HepG2 (cell line): Measurements from ENCODE around the gene UNG. TPM values are rescaled to one million over a fixed set of nuclear protein-coding genes. Genes with fewer than 3 reads are reported as not detected.

Source experiments
- AHR ChIP-seq: IDR thresholded peaks from 2 replicates; pipeline ENCODE4 v1.6.1; 2018; ENCODE audit warnings: missing genetic modification reagents, missing compliant biosample characterization
- CAMTA2 ChIP-seq: sonication (generic); formaldehyde crosslinking; IDR thresholded peaks from 2 replicates; pipeline ENCODE4 v1.4.0; 2020; ENCODE audit warnings: mild to moderate bottlenecking, missing genetic modification reagents, borderline replicate concordance
- E2F1 ChIP-seq: sonication (generic); formaldehyde crosslinking; IDR thresholded peaks from 2 replicates; pipeline ENCODE4 v1.5.0; 2020; ENCODE audit warnings: missing genetic modification reagents
- FOSL1 ChIP-seq: sonication (generic); formaldehyde crosslinking; IDR thresholded peaks from 2 replicates; pipeline ENCODE4 v1.9.0; 2021; ENCODE audit warnings: missing genetic modification reagents, borderline replicate concordance
- FOXP4 ChIP-seq: sonication (generic); formaldehyde crosslinking; IDR thresholded peaks from 2 replicates; pipeline ENCODE4 v1.4.0; 2020; ENCODE audit warnings: missing genetic modification reagents
- HMGXB4 ChIP-seq, 2 experiments: sonication (generic) in 1 of 2; formaldehyde crosslinking in 1 of 2; IDR thresholded peaks; 2 replicates each; pipeline versions ENCODE4 v1.4.0 to v1.6.1; 2018 to 2020; ENCODE audit warnings: missing genetic modification reagents in 2 of 2, borderline replicate concordance in 1 of 2, low read depth in 1 of 2, mild to moderate bottlenecking in 1 of 2, missing biosample characterization in 1 of 2
- KAT8 ChIP-seq: IDR thresholded peaks from 2 replicates; pipeline ENCODE4 v1.6.1; 2016; ENCODE audit warnings: missing genetic modification reagents, missing compliant biosample characterization
- KDM2A ChIP-seq: sonication (generic); formaldehyde crosslinking; IDR thresholded peaks from 2 replicates; pipeline ENCODE4 v1.4.0; 2020; ENCODE audit warnings: low read depth, missing genetic modification reagents, borderline replicate concordance
- KDM3A ChIP-seq: IDR thresholded peaks from 2 replicates; pipeline ENCODE4 v1.6.1; 2018; ENCODE audit warnings: low read depth, missing compliant biosample characterization
- MLLT10 ChIP-seq: sonication (generic); formaldehyde crosslinking; IDR thresholded peaks from 2 replicates; pipeline ENCODE4 v1.4.0; 2020; ENCODE audit warnings: missing genetic modification reagents
- MLXIP ChIP-seq: sonication (generic); formaldehyde crosslinking; IDR thresholded peaks from 2 replicates; pipeline ENCODE4 v1.9.0; 2021; ENCODE audit warnings: missing genetic modification reagents, borderline replicate concordance
- NKX3-1 ChIP-seq: sonication (generic); formaldehyde crosslinking; IDR thresholded peaks from 2 replicates; pipeline ENCODE4 v1.5.0; 2020; ENCODE audit warnings: missing genetic modification reagents
- PHF5A ChIP-seq: IDR thresholded peaks from one replicate; pipeline ENCODE4 v1.6.1; 2018; ENCODE audit warnings: low read depth, missing genetic modification reagents; ENCODE audit not compliant: unreplicated experiment
- RFX5 ChIP-seq: IDR thresholded peaks from 2 replicates; pipeline ENCODE4 v1.6.1; 2011; ENCODE audit warnings: low read depth, low read length, improper control_type of control experiment
- SMAD9 ChIP-seq: sonication (generic); formaldehyde crosslinking; IDR thresholded peaks from 2 replicates; pipeline ENCODE4 v1.5.1; 2020; ENCODE audit warnings: mild to moderate bottlenecking, missing genetic modification reagents
- SP2 ChIP-seq: sonication (generic); formaldehyde crosslinking; IDR thresholded peaks from 2 replicates; pipeline ENCODE4 v1.5.1; 2020; ENCODE audit warnings: mild to moderate bottlenecking, missing genetic modification reagents
- TCF7L2 ChIP-seq: IDR thresholded peaks from 2 replicates; pipeline ENCODE4 v1.6.1; 2011; ENCODE audit warnings: mild to moderate bottlenecking, low read depth, low read length, moderate library complexity
- ZNF121 ChIP-seq: sonication (generic); formaldehyde crosslinking; IDR thresholded peaks from 2 replicates; pipeline ENCODE4 v1.5.0; 2020; ENCODE audit warnings: mild to moderate bottlenecking, missing genetic modification reagents
- ZNF530 ChIP-seq: sonication (generic); formaldehyde crosslinking; IDR thresholded peaks from 2 replicates; pipeline ENCODE4 v1.5.0; 2020; ENCODE audit warnings: low read depth, mild to moderate bottlenecking, missing genetic modification reagents
- ZNF556 ChIP-seq: sonication (generic); formaldehyde crosslinking; IDR thresholded peaks from 2 replicates; pipeline ENCODE4 v1.4.0; 2020; ENCODE audit warnings: mild to moderate bottlenecking, missing genetic modification reagents, borderline replicate concordance
- ZSCAN22 ChIP-seq: sonication (generic); formaldehyde crosslinking; IDR thresholded peaks from 2 replicates; pipeline ENCODE4 v1.4.0; 2020; ENCODE audit warnings: mild to moderate bottlenecking, missing genetic modification reagents
- polyA plus RNA-seq, 8 experiments: library from polyadenylated mRNA; depleted of rRNA in 3 of 8; stranded (reverse) in 7 of 8; unstranded in 1 of 8; fragments of >200 nt; fragmentation: Illumina TruSeq in 4 of 8; extraction: Trizol in 4 of 8; gene quantifications; 2 replicates each; pipeline versions ENCODE4 v1.2.1 to v1.2.3, GENCODE V29; 2011 to 2016; ENCODE audit warnings: low read depth in 4 of 8, missing spikeins in 1 of 8, mixed read lengths in 1 of 8; ENCODE audit not compliant: insufficient read depth in 1 of 8
- total RNA-seq, 5 experiments: library from RNA; depleted of rRNA; stranded (reverse); fragments of >200 nt; fragmentation: Illumina TruSeq; extraction: Trizol; gene quantifications; 2 replicates each; pipeline ENCODE4 v1.2.3, GENCODE V29; 2016; ENCODE audit warnings: low read depth in 1 of 5

UNG gene
- total and polyA plus RNA-seq, 2 of the 13 experiments (the other 11 are each of a cell fraction or from before 2014, with no cell fraction given) = 23.3 to 114 TPM

- TF ChIP-seq MLXIP (CRISPR knock-in tag) (0 out of 2 replicates have a peak, but pooled peaks have one; percentile 69), RFX5 (no peak), SP2 (CRISPR knock-in tag) (peak; percentile 67), KAT8 (peak; percentile 96), FOSL1 (CRISPR knock-in tag) (no peak), AHR (no peak; the same call in 1 of the 2 replicates), KDM3A (CRISPR knock-in tag) (peak; percentile 99), ZNF530 (CRISPR knock-in tag) (peak; percentile 93; the same call in 1 of the 2 replicates), ZSCAN22 (CRISPR knock-in tag) (0 out of 2 replicates have a peak, but pooled peaks have one; percentile 59), CAMTA2 (CRISPR knock-in tag) (0 out of 2 replicates have a peak, but pooled peaks have one; percentile 86), HMGXB4 (CRISPR knock-in tag; IDR thresholded peaks at IDR 0.05; ENCODE audit: borderline replicate concordance in 1 of 2, low read depth in 1 of 2) (peak; percentile 84 to 91; a peak in 3 of 4 replicates), NKX3-1 (CRISPR knock-in tag) (no peak), TCF7L2 (no peak), FOXP4 (peak; percentile 53; the same call in 1 of the 2 replicates), ZNF121 (CRISPR knock-in tag) (peak; percentile 70; the same call in 1 of the 2 replicates), PHF5A (peak; percentile 89), ZNF556 (CRISPR knock-in tag) (peak; percentile 68; the same call in 1 of the 2 replicates), SMAD9 (peak; percentile 93), E2F1 (CRISPR knock-in tag) (0 out of 2 replicates have a peak, but pooled peaks have one; percentile 78), MLLT10 (CRISPR knock-in tag) (no peak), KDM2A (CRISPR knock-in tag) (peak; percentile 98)
Measured at GRCh38 chr12:109093022-109093918, 4.1 kb upstream of the UNG start, which contains the start of gene ALKBH2 (continued).
